Upper lobe of left lung (tissue), 6 donors: ENCODE data around the gene NAV2. TPM values are rescaled to one million over a fixed set of nuclear protein-coding genes. Genes with fewer than 3 reads are reported as not detected.

ENCODE experiments used
- ATAC-seq, 2 donors: fragments of 200-7000 bp; cut with Tn5 transposase; one replicate each; pipeline ENCODE4 v1.9.1; 2022; ENCODE audit warnings: mild to moderate bottlenecking in 2 of 2, moderate library complexity in 2 of 2; ENCODE audit not compliant: low FRiP score in 2 of 2
- DNase-seq, 2 donors: peaks; one replicate each; pipeline ENCODE4 v3.0.0-alpha.2; 2019 to 2020
- H3K27ac ChIP-seq, 4 donors: fragments of 200-600 bp; sonication (generic); one replicate each; pipeline ENCODE4 v1.5.1; 2016 to 2019
- H3K27me3 ChIP-seq, 4 donors: fragments of 200-600 bp; sonication (generic); one replicate each; pipeline ENCODE4 v1.5.1; 2017 to 2019
- H3K36me3 ChIP-seq, 4 donors: fragments of 200-600 bp; sonication (generic); one replicate each; pipeline ENCODE4 v1.5.1; 2016 to 2019
- H3K4me1 ChIP-seq, 4 donors: fragments of 200-600 bp; sonication (generic); one replicate each; pipeline ENCODE4 v1.5.1; 2018 to 2019
- H3K4me3 ChIP-seq, 4 donors: fragments of 200-600 bp; sonication (generic); one replicate each; pipeline ENCODE4 v1.5.1; 2017 to 2019; ENCODE audit warnings: mild to moderate bottlenecking in 2 of 4, moderate library complexity in 1 of 4
- H3K9me3 ChIP-seq, 4 donors: fragments of 200-600 bp; sonication (generic); one replicate each; pipeline ENCODE4 v1.5.1; 2018 to 2019
- EP300 ChIP-seq, 4 donors: sonication (generic); formaldehyde crosslinking; IDR thresholded peaks; one replicate each; pipeline ENCODE4 v1.5.1; 2017; ENCODE audit warnings: antibody characterized with exemption in 4 of 4, control low read depth in 2 of 4
- POLR2A ChIP-seq, 4 donors: fragments of 450-650 bp; IDR thresholded peaks; one replicate each; pipeline ENCODE4 v1.5.1; 2016 to 2017; ENCODE audit warnings: antibody characterized with exemption in 4 of 4, mild to moderate bottlenecking in 2 of 4
- POLR2AphosphoS5 ChIP-seq, 2 donors: sonication (generic); formaldehyde crosslinking; IDR thresholded peaks; one replicate each; pipeline ENCODE4 v1.5.1; 2017; ENCODE audit warnings: antibody characterized with exemption in 2 of 2
- WGBS, 2 donors: methylation state at CpG; one replicate each; pipeline ENCODE4 v1.1.5; 2017 to 2018; 5-methylcytosine and 5-hydroxymethylcytosine counted together
- total RNA-seq, 6 donors: library from RNA; depleted of rRNA in 4 of 6; stranded (reverse); fragments of >200 nt in 4 of 6; gene quantifications; one replicate each; pipeline versions ENCODE4 v1.1.0 to v1.2.1, GENCODE V29; 2016 to 2021
- TF ChIP-seq, protein P1 (sequence below), 6 experiments: fragments of 450-650 bp in 4 of 6; fragments of 200-600 bp in 2 of 6; sonication (generic) in 2 of 6; IDR thresholded peaks; one replicate each; pipeline ENCODE4 v1.5.1; 2016 to 2019; ENCODE audit warnings: antibody characterized with exemption in 6 of 6
- donor health status: DM: no; HTN: no; CAD: no; lungs with moderate emphysema.
- donor health status: DM: no; HTN: yes; CAD: no; lungs with severe emphysema.

The NAV2 gene
- total RNA-seq, 6 donors from 2014 or later, result 40.5 to 61.4 (median 52.3) TPM

DNA sequence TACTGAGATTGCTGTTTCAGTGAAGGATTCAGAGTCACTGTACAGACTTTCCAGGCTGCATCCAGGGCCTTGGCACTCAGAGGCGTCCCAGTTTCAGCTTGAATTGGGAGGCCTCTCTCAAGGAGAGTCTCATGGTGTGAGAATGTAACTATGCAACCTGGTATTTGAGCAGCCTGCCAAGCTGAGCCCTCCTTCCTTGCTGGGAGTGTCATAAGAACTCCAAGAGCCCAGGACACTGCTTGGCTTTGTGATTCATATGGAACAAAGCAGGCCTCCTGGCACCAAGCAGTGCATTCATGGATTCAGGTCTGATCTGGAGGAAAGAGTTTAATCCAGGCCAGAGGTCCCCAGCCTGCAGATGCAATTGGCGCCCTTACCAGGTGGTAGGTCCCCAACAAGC lies 276.0 kb downstream of the NAV2 start:
- Histone ChIP-seq H3K27me3 (no peaks in the 10 kb centered on the region), H3K27ac (peak overlapping the region in 2 of 4 donors; percentile 13 to 23), H3K36me3 (peaks cover 0 to 6% (median 1%) of the 10 kb centered on the region in 4 donors), H3K4me3 (no peak overlapping the region), H3K4me1 (peaks cover 0 to 7% (median 0%) of the 10 kb centered on the region in 4 donors), H3K9me3 (no peaks in the 10 kb centered on the region)
- no peak for TF ChIP-seq POLR2A (IDR thresholded peaks at IDR 0.05)
- no peak for TF ChIP-seq EP300 (IDR thresholded peaks at IDR 0.05)
- DNase-seq (peak in 1 of 2 donors; percentile 63), ATAC-seq (peak; percentile 44 to 87)
- WGBS, 2 donors, result 45 to 52% methylated on average over 2 of the region's 2 CpGs

DNA sequence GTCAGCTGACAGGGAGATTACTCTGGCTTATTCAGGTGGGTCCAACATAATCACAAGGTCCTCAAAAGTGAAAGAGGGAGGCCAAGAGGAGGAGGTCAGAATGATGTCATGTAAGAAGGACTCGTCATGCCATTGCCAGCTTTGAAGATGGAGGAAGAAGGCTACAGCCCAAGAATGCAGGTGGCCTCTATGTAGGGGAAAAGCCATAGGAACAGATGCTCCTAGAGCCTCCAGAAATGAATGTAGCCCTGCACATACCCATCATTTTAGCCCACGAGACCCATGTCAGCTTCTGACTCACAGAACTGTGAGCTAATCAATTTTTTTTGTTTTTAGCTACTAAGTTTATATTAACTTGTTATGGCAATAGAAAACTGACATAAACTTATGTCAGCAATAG lies 276.6 kb downstream of the NAV2 start:
- peak overlapping the region in 2 of 4 donors; percentile 13 to 23 for H3K27ac ChIP-seq

DNA sequence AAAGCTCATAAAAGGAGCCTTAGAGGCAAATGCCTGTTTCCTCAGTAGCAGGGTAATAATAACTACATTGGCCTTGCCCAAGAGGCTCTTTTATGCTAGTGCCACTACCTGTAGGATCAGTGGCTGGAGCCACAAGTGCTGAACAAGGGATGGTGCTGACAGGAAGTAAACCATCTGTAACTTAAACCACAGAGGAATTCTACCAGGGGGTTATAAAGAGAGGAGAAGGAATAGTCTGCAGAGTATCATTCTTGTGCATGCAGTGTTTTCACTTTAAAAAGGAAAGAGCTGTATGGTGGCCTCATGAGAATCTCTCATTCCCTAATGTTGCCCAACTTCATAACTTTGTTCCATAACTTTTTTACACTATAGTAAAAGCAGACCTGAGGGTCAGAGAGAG lies 279.5 kb downstream of the NAV2 start:
- DNase-seq, result no peak
- ATAC-seq, result no peak
- no peak overlapping the region for H3K4me3 ChIP-seq
- H3K9me3 ChIP-seq, result no peaks in the 10 kb centered on the region
- H3K27ac ChIP-seq, result no peak overlapping the region
- TF ChIP-seq POLR2AphosphoS5 (IDR thresholded peaks at IDR 0.05), result no peak
- TF ChIP-seq EP300 (IDR thresholded peaks at IDR 0.05), result no peak
- H3K4me1 ChIP-seq, result peaks cover 0 to 9% (median 3%) of the 10 kb centered on the region in 4 donors
- no peaks in the 10 kb centered on the region for H3K27me3 ChIP-seq
- H3K36me3 ChIP-seq, result peaks cover 0 to 7% (median 0%) of the 10 kb centered on the region in 4 donors

More for the DNA sequence above, 276.6 kb downstream of the NAV2 start:
- Histone ChIP-seq H3K9me3 (no peaks in the 10 kb centered on the region), H3K4me3 (no peak overlapping the region), H3K36me3 (peaks cover 0 to 5% (median 1%) of the 10 kb centered on the region in 4 donors), H3K4me1 (peaks cover 0 to 7% (median 0%) of the 10 kb centered on the region in 4 donors), H3K27me3 (no peaks in the 10 kb centered on the region)
- no peak for DNase-seq
- TF ChIP-seq, protein P1, sequence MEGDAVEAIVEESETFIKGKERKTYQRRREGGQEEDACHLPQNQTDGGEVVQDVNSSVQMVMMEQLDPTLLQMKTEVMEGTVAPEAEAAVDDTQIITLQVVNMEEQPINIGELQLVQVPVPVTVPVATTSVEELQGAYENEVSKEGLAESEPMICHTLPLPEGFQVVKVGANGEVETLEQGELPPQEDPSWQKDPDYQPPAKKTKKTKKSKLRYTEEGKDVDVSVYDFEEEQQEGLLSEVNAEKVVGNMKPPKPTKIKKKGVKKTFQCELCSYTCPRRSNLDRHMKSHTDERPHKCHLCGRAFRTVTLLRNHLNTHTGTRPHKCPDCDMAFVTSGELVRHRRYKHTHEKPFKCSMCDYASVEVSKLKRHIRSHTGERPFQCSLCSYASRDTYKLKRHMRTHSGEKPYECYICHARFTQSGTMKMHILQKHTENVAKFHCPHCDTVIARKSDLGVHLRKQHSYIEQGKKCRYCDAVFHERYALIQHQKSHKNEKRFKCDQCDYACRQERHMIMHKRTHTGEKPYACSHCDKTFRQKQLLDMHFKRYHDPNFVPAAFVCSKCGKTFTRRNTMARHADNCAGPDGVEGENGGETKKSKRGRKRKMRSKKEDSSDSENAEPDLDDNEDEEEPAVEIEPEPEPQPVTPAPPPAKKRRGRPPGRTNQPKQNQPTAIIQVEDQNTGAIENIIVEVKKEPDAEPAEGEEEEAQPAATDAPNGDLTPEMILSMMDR (IDR thresholded peaks at IDR 0.05), result no peak
- no peak for TF ChIP-seq POLR2AphosphoS5 (IDR thresholded peaks at IDR 0.05)
- TF ChIP-seq POLR2A (IDR thresholded peaks at IDR 0.05), result no peak
- TF ChIP-seq EP300 (IDR thresholded peaks at IDR 0.05), result no peak
- no peak for ATAC-seq
- WGBS, 2 donors, result 81 to 84% methylated on average over 2 of the region's 2 CpGs

DNA sequence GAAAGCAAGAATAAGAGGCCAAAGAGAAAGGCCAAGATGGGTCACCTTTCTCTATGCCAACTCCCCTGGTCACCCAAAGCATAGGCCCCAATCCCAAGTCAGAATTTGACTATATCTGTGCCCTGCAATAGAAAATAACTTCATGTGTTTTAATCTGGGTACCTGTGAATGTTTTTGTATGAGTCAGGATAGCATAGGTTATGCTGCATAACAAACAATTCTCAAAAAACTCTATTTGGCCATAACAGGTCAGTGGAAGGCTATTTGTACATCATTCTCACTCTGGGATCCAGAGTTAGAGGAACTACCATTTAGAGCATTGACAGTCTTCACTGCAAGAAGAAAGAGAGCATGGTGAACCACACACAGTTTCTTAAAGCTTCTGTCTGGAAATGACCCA lies 280.4 kb downstream of the NAV2 start:
- Histone ChIP-seq H3K27ac (no peak overlapping the region), H3K9me3 (no peaks in the 10 kb centered on the region), H3K27me3 (no peaks in the 10 kb centered on the region), H3K4me3 (no peak overlapping the region), H3K36me3 (peaks cover 0 to 7% (median 0%) of the 10 kb centered on the region in 4 donors), H3K4me1 (peaks cover 0 to 9% (median 0%) of the 10 kb centered on the region in 4 donors)
- ATAC-seq (no peak), DNase-seq (no peak)
- no peak for TF ChIP-seq POLR2AphosphoS5 (IDR thresholded peaks at IDR 0.05)
- TF ChIP-seq EP300 (IDR thresholded peaks at IDR 0.05), result no peak
- TF ChIP-seq, protein P1 (IDR thresholded peaks at IDR 0.05), result no peak
- TF ChIP-seq POLR2A (IDR thresholded peaks at IDR 0.05), result no peak

DNA sequence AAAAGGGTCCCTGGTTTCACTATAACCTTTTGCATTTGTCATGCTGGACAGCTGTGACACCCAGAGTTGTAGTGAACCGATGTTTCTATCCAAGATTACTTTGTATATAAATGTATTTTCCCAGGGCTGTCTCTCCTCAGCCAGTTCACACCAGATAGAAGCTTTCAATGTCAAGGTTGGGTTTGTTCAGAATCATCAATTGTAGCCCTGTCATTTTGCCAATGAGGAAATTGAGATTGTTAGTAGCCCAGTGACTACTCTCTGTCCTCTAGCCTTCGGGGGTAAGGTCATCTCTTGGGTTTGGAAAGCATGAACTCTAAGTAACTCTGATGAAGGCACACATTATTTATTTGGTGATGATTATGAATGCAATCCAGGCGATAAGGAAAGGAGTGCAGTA lies 282.0 kb downstream of the NAV2 start:
- Histone ChIP-seq H3K4me3 (no peak overlapping the region), H3K36me3 (peaks cover 0 to 7% (median 0%) of the 10 kb centered on the region in 4 donors), H3K9me3 (no peaks in the 10 kb centered on the region), H3K4me1 (peaks cover 0 to 9% (median under 1%) of the 10 kb centered on the region in 4 donors), H3K27ac (no peak overlapping the region), H3K27me3 (no peaks in the 10 kb centered on the region)
- no peak for DNase-seq
- no peak for TF ChIP-seq POLR2A (IDR thresholded peaks at IDR 0.05)
- TF ChIP-seq POLR2AphosphoS5 (IDR thresholded peaks at IDR 0.05), result no peak
- TF ChIP-seq EP300 (IDR thresholded peaks at IDR 0.05), result no peak
- TF ChIP-seq, protein P1 (IDR thresholded peaks at IDR 0.05), result no peak
- no peak for ATAC-seq
- 80 to 84% methylated on average over 3 of the region's 3 CpGs for WGBS, 2 donors

DNA sequence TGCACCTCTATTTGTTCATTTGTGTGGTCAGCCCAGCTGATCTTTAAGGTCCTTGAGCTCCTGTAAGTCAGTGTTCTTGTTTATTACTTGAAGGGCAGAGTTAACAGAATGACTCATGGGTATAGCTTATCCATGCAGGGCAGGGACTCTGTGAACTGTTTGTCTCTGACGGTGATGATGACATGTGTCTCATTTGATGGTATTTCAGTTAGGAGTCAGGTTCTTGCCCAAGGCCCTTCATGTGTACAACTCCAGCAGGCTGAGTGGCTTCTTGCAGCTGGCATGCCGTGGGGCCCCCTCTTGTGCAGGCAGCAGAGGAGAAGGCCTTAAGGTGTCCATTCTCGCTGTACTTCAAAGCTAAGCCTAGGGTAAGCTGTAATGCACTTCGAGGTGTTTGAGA lies 282.5 kb downstream of the NAV2 start:
- no peak overlapping the region for H3K4me3 ChIP-seq
- peak; percentile 27 to 52 for DNase-seq
- peak; percentile 32 to 82 for ATAC-seq
- no peaks in the 10 kb centered on the region for H3K9me3 ChIP-seq
- H3K4me1 ChIP-seq, result peaks cover 1 to 9% (median 4%) of the 10 kb centered on the region in 4 donors
- no peak overlapping the region for H3K27ac ChIP-seq
- no peaks in the 10 kb centered on the region for H3K27me3 ChIP-seq
- H3K36me3 ChIP-seq, result peaks cover 0 to 7% (median 0%) of the 10 kb centered on the region in 4 donors
- TF ChIP-seq POLR2A (IDR thresholded peaks at IDR 0.05) (no peak), POLR2AphosphoS5 (IDR thresholded peaks at IDR 0.05) (peak in 1 of 2 donors; percentile 47), EP300 (IDR thresholded peaks at IDR 0.05) (no peak)
- WGBS, 2 donors, result 64 to 65% methylated on average over 3 to 4 of the region's 4 CpGs
